GM18502 (cell line): ENCODE measurements around the gene FILIP1L.
"Not testable (repeated sequence)": the region's sequence is repeated elsewhere in the genome, so short reads cannot be mapped to it uniquely, and the experiment has no call there.

ENCODE experiments used
- ATAC-seq: cut with Tn5 transposase; IDR thresholded peaks from one replicate; pipeline ENCODE4 v1.9.1; 2021; ENCODE audit warnings: mild to moderate bottlenecking; ENCODE audit not compliant: unreplicated experiment, poor library complexity

The FILIP1L gene

DNA sequence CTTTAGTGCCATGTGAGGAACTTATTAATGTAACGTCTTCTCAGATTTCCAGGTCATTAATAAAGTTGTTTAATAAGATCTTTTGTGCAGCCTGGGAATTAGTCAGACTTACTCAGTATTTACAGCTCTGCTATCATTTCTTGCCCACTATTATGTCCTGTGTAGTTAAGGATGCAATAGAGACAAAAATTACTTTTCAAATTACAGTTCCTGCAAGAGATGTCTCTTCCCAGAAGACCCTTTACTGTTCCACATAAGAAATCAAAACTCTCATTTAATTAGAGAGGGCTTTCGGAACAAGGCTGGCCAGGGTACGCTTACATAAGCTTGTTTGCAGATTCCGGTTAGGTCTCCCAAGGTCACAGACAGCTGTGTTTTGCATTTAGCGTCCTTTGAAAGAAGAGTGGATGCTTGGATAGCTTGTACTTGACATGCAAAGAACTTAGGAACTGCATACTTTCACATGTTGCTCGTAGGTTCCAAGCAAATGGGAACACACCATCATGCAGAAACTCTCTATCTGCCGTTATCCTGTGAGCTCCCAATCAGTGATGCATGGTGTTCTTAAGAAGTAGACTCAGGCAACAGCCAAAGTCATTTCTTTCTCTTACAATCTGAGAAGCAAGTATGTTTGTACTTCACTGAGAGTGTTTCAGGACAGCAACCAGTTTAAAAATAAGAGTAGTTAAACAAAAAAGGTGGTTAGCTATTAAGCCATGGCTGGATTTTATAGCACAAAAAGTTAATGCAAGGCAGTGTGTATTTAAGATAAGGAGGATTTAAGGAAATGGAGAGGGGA, 37.4 kb downstream of the FILIP1L start:
- no peak for ATAC-seq

DNA sequence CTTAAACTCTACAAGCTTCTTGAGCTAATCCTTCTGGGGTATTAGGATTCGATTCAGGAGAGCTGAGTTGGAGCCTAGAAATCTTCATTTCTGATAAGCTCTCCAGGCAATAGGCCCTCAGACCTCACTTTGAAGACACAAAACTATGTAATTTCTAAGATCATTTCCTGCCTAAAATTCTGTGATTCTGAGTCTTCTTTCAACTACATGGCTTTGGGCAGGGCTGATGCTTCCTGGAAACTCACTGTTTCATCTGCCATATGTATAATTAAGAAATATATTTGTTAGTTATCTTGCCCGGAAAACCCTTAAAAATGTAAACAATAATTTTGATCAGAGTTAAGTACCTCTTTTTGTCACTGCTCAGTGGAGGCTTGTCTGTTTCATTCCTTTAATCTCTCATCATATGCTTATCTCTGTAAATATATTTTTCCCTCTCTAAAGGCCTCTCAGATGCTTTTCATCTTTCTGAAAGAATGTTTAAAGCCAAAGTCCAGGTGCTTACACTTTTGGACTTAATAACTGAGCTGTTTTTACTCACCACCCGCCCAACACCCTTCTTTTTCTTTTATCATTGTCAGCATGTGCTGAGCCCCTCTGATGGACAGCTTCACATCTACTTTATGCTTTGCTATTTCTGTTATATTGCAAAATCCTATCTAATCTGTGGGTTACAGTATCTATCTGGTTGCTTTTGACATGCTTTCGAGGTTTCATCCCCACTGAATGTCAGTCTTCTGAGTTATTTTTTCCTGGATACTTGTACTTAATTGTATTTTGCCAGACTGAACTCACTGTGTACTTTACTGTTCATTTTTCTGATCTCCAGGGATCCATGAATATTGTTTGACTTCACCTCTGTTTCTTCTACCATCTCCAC, 38.2 kb downstream of the FILIP1L start:
- ATAC-seq, result no peak

DNA sequence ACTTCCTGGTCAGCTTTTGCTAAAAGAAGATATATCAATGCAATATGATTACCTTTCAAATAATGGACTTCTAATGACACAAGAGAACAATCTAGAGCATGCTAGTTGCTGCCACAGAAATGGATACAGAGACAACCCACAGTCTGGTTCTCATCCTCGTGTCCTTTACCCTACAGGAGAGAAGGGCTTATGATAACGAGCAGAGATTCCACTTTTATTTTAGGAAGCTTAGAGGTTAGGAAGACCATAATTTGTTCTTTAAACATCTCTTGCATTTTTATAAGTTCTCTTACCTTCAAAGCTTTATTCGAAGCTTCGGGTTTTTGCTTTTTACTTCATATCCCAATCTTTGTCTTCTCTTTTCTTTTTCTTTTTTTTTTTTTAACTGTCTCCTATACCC, 39.1 kb downstream of the FILIP1L start:
- no peak for ATAC-seq

DNA sequence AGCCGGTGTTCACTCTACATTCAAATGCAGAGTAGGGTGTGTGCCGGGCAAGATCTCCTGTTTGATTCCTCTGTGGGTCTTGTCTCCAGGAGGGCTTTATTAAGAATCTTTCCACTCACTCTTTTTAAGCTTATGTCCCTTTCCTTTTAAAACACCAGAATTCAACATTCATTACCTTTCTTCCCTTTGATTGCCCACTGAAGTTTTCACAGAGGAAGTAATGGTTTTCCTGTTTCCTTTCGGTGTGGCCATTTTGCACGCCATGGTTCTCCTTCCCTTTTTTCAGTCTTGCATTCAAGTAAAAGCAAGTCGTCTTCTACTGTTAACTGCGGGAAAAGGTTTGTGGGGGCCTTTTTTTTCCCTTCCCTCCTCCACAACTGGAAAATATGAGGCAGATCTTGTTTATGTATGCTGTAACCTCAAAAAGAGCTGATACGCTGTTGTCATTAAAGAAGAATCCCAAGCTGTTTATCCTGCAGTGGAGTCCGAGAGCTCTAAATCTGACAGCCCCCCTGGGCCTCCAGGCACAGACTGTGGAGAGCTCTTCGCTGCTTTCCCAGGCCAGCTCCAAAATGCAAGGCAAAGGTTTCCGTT, 40.5 kb downstream of the FILIP1L start:
- peak; percentile 43 for ATAC-seq

DNA sequence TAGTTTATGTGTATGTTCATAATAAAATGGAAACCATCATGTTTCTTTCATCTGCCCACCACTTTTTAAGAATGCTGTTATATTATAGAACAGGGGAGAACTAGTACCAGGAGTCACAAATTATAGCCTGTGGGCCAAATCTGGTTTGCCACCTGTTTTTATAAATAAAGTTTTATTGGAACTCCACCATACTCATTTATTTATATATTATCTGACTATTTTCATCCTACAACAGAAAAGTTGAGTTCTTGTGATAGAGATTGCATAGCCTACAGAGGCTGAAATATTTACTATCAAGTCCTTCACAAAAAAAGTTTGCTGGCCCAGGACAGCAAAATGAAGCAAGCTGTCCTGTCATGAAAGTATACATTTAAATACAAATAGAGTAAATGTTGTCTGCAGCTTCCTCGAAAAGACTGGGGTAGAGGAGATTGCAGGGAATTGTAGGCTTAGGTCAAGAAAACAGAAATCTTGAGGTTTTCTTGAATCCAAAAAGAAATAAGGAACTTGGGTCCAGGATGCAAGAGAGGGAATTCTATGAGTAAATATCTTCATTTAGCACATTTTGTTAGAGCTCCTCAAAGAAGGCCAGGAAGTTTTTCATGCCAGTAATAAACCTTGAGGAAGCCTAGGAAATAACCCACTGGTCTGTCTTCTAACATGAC, 41.1 kb downstream of the FILIP1L start:
- no peak for ATAC-seq

DNA sequence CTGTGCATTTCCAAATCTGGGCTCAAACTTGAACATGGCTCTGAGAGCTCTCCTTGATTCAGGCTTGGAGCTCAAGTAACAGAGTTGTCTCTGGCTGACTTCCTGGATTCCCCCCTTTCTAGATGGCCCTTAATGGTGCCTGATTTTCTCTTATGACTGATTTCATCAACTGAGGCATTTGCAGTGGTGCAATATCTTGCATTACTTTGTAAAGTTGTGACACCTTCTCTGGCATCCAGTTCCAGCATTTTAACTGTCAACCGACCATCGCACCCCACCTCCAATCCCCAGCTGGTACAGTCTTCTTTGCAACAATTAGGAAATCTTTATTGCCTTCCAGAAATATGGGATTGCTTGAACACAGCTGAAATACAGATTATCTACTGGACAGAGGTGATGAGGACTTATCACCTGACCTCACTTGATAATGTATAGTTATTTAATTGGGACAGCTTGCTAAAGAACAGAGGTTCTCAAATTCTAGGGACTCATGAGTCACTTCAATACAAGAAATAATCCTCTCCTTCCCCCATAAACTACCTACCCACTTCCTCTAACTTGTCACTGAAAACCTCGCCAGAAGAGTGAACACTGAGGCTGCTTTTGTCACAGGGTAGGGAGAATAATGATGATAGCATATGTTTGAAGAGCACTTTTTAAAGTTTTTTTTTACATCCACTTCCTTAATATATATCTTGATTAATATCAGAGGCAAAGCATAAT, 41.8 kb downstream of the FILIP1L start:
- peak; percentile 57 for ATAC-seq

DNA sequence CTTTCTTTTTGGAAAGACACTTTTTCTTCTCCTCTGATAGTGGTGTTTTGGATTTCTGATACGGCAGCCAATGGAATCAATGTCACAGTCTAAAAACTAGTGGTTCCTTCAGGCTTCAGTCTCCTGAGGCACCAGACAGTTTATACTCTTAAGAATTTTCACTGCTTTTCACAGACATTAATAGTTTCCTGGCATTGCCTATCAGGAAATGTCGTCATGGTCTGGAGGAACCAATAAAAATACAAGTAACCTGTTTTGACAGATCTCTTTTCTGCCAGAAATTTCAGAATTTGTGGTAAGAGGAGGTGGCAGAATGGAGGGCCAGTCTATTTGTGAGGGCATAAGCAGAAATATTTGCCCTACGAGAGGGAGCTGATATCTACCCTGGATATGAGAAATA, 44.8 kb downstream of the FILIP1L start:
- no peak for ATAC-seq

DNA sequence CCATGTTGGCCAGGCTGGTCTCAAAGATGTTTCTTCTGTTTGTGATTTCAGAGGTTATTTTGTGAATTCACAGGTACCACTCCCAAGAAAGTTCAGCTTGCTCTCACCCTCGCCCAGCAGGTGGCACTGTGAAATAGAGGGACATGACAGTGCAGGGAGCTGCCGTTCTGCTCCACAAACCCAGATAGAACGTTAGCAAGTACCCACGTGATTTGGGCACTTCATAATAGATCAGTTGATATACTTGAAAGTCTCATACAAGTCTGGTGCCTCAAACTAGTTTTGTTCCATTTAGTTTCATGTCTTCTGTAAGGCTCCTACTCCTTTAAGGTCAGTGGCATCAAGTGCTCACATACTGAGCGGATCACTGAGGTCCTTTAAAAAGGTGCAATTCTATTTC, 45.5 kb downstream of the FILIP1L start:
- ATAC-seq, result peak; percentile 74

DNA sequence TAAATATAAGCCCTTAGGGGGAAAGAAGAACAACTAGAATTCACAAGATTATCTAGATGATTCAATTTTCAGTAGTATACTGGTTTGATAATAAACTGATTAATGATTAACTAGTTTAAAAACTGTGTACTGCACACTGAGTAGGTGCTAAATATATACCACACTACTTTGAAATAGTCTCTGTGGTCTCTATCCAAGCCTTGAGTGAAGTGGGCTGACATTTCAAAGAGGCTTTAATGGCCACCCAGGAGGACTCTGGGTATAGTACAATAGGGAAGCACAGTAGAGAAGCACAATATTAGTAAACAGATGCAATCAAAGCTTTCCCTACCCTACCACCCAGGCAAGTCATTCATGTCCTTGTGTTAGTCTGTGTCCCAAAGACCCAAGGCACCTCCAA, 46.7 kb downstream of the FILIP1L start:
- no peak for ATAC-seq

DNA sequence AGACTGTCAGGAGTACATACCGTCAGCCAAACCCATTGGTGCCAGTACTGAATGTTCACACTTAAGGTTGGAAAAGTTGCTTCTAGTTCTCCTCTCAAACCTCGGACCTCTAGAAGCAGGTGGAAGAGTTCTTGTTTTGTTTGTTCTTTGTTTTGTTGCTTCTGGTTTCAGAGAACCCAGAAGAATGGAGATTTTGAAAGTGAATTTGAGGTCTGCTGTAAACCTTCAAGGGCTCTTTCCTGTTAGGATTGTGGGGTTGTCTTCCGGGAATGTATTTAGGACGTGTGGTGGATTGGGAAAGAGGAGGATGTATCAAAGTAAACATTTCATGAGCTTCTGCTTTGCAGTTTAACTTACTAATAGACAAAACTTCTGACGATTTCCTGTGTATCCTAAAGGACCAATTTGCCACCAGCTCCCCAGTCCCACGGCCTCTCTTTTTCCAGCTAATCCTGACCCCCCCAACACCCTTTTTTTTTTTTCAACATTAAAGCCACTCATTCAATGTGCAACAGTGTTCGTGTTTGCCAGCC, 50.3 kb downstream of the FILIP1L start:
- ATAC-seq, result no peak

DNA sequence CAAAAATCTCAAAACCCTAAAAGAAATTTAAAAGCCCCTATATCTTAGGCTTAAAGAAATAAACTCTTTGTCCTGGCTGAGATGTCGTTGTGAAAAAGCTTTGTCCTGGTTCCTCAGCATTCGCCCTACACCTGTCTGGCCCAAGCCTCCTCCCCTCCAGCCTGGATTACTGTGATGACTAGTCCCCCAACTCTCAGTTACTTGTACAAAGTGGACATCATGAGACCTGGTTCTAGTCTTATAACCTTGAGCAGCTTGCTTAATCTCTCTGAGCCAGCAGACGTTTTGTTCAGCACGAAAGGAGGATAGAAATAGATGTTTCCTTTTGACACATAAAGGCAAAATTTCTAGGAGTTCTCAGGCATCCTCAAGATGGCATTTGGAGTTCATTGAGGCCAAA, 51.6 kb downstream of the FILIP1L start:
- no peak for ATAC-seq

DNA sequence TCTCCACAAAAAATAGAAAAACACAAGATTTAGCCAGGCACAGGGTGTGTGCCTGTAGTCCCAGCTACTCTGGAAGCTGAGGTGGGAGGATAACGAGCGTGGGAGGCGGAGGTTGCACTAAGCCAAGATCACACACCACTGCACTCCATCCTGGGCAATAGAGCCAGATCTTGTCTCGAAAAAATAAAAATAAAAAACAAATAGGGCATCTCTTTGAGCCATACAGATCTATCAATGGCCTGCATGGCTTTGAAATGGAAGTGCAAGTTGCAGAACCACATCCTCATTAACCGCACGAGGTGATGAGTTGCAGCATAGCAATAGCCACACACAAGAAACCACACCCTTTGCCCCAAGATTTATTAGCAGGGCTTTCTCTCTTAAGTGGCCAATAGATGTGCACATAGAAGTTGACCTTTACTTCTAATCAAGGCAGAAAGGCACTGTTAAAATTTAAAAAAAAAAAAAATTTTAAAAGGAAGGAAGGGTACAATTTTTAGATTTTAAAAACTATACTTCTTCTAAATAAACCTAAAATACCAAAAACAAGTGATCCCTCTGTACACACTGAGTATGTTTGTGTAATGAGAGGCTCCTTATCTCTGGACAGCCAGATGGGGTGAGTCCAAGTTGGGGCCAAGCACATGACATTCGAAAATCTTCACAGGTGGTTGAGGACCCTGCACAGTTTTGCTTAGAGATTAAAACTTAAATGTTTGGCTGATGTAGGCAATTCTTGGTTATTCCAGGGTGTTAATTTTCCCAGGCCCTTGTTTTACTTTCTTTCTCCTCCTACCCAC, 53.4 kb downstream of the FILIP1L start:
- ATAC-seq, result peak; percentile 65

DNA sequence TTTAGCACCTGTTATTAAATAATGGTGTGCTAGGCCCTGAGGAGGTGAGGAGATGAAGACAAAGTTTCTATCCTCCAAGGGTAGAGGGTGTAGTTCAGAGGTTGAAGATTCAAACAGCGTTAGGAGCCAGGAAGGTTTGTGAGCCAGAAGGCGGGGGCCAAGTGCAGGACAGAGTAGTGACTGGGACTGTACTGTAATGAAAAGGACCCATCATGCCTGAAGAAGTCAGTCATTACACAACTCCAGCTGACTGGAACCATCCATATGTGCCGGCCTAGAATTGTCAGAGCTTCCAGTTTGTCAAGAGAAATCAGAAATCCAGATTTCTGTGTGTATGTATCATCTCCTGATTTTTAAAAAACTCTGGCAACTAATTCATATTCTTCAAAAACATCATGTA, 54.8 kb downstream of the FILIP1L start:
- ATAC-seq, result no peak

DNA sequence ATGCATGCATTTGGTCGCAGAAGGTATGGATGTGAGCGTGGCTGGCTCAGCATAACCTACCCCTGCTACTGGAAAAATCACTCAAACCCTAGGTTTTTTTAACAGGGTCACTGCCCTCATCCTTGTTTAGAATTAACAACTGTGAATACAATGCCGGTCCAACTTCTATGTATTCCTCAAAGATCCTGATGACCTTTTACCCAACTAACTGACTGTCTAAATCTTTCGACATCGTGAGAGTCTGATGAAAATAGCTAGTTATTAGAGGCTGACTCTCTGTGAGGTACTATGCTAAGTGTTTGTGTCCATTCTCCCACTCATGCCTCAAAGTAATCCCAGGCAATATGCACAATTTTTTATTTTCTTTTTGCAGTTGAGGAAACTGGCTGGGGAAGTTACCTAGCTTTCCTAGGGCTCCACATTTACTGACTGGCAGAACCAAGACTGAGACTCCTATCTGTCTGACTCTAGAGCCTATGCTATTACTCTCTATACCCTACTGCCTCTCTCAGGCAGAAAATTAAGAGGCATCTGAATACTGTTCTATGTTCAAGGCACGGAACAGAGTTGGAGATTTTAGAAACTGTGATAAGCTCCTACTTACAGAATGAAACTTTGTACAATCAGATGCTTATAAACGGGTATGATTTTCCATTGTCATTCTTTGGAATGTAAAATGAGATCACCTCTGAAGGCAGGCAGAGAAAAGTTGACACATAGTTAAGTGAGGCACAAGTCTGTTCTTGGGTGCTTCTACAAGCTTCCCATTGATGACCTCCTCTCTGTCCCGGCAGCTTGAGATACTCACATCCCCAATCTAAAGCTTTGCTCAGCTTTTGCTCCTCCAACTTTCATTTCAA, 56.4 kb downstream of the FILIP1L start:
- ATAC-seq, result no peak

DNA sequence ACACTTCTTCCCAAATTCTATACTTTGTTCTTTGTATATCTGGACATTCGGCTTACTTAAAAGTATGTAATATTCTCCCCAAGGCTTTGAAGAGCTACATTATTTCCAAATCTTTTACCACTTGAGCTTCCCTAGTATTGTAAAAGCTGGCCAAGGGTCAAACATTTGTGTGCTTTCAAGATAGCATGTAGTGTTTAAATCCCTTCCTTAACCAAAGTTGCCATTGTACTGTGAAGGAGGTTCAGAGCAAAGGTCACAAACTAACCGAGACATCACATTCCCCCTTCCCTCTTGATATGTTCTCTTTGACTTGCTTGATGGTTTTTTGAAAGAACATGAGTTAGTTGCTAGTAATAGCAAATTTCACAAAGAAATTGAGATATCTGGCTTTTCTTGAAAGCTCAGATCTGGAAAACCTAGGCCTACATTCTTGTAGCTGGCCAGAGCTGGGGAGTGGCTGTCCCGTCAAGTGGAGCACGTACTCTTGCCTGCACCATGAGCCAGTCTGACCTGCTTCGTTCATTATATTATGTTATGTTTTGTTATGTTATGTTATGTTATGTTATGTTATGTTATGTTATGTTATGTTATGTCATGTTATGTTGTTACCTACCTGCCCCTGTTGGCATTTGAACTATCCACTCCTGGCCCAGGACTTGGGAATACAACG, 60.2 kb downstream of the FILIP1L start:
- no peak for ATAC-seq

DNA sequence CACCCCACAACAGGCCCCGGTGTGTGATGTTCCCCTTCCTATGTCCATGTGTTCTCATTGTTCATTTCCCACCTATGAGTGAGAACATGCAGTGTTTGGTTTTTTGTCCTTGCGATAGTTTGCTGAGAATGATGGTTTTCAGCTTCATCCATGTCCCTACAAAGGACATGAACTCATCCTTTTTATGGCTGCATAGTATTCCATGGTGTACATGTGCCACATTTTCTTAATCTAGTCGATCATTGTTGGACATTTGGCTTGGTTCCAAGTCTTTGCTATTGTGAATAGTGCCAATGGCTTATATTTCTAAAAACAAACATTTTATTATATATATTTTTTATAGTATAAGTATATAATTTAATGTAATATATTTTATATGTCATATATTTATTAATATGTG, 62.8 kb downstream of the FILIP1L start:
- ATAC-seq, result not testable (repeated sequence)

DNA sequence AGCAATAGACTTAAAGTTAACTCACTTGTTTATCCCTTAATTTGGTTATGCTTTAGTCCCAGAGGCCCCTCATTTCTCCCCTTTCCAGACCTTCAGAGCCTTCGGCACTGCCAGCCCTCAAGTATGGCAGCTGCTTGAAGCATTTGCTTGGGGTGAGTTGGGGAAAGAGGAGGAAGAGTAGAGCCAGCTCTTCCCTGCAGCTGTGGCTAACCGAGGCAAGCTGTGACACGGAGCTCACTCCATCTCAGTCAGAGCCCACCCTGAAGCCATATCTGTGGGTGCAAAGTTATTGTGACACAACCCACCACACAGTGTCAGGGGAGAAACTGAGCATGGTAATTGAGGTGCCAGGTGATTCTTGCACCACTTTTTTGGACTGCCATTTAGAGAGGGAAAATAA, 66.1 kb downstream of the FILIP1L start:
- no peak for ATAC-seq
